GM19238 (cell line): Measurements from ENCODE around the gene FSTL1.

ENCODE experiments used
- DNase-seq: peaks from one replicate; pipeline ENCODE4 v3.0.0; 2011; ENCODE audit warnings: low spot score; ENCODE audit not compliant: insufficient read length

FSTL1 gene

DNA sequence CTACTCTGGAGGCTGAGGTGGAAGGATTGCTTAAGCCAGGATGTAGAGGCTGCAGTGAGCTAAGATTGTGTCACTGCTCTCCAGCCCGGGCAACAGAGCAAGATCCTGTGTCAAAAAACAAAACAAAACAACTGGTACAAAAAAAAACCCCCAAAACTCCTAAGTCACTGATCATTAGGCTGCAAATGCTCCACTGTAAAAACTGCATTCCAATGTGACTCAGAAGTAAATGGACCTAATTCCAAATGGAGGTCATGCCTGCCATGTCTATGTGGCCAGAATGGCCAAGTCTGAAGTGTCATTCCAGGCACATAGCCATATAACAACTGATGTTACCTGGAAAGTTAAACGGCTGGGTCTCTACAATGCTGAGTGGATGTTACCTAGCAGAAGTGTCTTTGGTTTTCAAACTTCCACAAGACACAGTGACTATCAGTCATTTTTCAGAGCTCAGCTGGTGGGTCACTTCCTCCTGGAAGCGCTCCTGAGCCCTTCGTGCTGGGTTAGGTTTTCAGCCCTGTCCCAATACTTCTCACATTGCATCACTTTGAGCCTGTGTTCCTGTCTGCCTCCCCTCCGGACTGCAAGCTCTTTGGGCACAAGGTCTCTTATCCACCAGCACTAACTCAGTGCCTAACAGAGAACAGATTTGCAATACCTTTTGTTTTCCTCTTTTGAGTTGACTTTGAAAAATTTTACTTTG, 10.6 kb downstream of the FSTL1 start:
- no peak for DNase-seq

DNA sequence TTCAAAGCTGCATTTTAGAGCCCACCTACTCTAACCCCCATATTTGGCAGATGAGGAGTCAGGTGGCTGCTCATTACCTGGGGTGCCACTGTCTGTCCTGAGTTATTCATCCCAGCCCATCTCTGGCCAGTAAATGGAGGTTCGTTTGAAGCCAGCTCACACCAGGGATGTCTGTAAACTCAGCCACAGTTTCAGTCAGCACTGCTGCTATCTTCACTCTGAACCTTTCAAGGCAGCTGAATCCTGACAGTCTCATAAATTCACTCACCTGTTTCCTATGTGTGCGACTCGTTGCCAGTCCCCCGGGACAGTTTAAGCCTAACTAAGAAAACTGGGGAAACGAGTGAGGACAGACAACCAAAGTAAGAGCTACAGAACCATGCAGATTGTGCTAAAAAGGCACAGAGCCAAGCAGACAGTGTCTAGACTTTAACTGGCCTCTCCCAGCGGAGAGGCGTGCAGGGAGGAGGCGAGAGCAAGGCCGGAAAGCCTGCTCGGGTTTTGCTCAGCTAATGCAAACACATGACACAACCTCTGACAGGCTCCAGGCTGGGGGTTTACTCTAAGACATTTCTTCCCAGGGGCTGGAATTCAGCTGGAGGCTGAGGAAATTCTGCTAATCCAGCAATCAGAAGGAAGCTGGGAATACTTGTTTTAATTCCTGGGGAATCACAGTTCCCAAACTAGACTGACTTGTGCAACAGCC, 12.0 kb downstream of the FSTL1 start:
- no peak for DNase-seq

DNA sequence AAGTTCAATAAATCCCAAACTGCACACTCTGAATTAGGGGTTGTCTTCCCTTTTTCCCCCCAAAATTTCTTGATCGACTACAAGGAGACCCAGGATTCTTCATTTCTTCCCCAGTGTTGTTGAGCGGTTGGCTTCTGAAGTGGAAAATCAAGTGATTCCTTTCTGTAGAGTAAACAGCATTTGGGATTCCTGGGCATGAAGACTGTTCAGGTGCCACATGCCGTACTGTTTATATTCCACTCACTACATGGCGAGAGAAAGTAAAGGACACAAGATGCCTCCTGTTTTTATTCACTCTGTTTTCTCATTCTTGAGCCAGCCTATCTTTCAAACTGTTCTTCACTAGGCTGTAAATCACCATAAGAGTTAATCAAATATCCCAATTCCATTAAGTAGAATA, 12.6 kb downstream of the FSTL1 start:
- no peak for DNase-seq

DNA sequence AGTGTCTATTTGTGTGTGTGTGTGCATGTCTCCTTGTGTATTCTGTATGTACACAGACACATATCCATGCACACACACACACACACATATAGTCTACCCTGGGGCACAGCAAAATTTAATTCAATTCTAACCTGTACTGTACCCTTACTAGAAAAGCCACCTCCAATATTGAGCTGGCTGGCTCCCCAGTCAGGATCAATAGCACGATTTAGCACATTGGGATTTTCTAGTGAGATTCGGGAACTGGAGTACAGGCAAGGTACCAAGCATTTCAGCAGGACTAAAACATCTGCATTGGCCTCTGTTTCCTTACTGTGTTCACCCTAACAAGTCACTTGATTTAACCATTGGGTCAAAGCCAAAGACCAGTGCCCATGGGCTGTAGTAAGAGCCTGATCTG, 13.2 kb downstream of the FSTL1 start:
- no peak for DNase-seq

DNA sequence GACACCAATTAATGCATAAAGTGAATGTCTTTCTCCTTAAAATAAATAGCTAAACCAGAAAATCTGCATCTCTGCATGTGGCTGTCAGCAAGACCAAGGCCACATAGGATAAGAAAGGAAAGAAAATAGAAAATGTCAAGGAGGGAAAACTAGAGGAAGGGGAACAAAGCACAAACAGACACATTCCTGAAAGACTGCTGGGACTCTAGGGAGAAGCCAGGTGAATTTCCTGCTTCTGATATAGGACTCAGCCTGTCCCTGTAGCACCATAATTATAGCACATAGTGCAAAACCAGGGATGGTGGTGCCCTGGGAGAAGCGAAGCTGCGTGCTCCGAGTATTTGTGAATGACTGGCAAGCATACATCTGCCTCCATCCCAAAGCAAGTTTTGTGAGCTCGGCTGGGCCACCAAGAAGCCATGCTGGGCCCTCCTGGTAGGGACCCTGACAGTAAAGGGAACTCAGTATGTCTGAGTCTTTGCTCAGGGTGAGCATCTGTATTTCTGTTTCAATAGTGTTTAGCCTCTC, 14.2 kb downstream of the FSTL1 start:
- DNase-seq: no peak

DNA sequence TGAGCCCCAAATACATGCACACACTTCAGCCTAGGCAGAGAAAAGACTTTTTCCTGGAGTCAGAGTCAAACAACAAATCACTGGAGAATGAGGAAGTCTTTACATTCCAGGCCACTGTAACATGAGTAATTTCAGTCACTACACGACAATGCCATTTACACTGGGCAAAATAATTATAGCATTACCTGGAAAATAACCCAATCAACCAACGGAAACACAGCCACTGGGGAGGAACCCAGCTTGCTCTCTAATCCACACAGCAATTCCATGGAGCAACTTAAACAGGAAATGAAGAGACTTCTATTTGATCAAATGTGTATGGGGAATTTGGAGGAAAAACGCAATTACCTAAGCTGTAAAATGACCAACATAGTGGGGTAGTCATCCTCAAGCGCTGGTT, 15.2 kb downstream of the FSTL1 start:
- DNase-seq: no peak

DNA sequence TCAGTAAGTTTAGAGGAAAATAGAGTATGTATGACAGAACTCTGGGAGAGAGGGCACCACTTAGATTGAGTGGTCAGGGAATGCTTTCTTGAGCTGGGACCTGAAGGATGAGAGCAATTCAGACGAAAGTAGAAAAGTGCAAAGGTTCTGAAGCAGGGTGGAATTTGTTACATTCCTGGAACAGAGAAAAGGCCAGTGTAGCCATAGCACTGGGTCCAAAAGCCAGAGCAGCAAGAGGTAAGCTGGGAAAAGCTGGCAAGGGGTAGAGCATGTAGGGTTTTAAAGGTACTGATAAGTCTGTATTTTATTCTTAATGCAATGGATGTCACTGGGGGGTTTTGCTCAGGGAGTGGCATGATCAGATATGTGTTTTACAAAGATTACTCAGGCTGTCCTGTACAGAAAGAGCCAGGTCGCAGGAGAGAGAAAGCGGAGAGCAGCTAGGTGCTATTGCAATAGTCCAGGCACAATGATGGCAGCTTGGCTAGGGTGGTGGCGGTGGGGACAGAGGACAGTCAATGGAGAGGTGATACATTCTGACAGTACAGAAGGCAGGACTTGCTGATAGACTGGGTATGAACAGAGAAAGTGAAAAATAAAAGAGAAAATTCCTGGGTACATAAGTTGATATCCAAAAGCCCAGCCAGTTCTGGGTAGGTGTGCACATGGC, 17.0 kb downstream of the FSTL1 start:
- no peak for DNase-seq

DNA sequence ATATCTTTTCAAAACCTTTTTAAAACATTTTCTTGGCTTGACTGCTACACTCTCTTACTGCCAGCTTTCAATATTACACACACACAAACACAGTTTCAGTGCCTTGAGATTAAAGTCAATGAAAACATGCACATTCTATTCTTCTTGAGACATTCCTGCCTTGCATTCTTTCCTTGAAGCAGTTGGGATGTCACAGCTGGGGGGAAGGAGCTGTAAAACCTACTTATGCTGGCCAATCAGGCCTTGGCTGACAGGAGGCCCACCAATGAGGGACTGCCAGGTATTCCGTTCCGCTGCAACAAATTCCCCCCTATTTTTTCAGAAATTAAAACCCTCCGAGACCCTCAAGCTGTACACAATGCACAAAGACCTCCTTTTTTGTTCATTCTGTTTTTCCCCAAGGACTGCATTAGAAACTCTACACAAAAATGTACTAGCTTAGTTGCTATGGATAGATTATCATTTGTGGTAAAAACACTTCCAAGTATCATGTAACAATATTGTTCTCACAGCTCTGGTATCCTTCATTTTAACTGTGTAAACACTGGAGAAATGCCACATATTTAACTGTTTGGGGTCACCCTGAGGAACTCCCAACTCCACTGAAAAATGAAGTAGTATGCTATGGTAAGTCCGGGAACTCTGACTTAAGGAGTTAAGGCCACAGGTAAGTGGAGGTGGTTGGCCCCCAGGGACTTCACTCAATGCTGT, 18.5 kb downstream of the FSTL1 start:
- no peak for DNase-seq

DNA sequence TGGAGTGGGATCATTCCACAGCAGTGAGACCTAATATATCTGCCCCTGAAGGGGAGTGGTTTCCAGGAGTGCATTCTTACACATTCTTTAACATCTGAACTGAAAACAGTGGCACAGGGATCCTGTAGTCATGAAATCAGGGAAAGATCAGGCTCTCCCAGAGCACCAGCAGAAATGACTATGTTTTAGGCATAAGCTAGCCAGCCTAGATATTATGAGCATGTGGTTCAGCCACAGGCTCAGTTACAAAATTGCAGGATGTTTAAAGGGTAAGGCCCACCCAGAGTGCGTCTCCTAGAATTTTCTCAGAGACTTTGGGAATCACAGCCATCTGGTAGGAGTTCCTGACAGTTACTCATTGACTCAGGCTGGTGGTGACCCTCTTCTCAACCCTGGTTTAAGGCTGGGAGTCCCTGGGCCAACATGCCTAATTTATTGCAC, 20.9 kb downstream of the FSTL1 start:
- no peak for DNase-seq

DNA sequence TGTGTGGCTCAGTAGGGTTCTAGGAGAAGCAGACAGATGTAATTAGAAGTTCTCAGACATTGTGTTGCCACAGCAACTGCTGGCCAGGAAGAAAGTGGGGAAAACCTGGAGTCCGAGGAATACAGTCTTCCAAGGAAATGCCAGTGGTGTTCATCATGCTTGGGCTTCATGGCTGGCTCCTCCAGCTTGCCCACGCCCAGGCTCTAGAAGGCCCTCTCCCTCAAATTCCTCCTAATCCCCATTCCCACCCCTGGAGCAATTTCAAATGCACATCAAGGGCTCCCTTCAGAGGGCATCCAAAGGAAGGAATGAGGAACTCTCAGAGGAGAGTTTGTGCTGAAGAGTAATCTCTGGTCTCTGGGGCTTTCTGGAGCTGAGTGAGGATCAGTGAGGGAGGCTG, 21.9 kb downstream of the FSTL1 start:
- no peak for DNase-seq

DNA sequence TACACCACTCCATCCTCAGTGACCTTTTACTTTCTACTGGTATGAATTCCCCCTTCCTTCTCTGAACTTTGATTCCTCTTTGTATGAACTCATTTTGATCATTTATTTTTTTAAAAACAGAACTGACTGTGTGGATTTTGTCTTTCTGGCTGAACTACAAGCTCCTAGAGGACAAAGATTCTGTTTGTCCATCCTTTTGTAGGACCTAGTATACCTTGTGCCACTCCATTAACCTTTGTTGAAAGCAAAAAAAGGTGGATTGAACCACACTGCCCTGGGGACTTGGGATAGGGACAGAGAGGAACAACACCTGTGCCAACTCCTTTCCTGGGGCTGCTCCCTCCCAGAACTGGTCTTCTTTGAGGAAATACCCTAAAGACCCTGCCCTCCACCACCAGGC, 23.6 kb downstream of the FSTL1 start:
- no peak for DNase-seq

DNA sequence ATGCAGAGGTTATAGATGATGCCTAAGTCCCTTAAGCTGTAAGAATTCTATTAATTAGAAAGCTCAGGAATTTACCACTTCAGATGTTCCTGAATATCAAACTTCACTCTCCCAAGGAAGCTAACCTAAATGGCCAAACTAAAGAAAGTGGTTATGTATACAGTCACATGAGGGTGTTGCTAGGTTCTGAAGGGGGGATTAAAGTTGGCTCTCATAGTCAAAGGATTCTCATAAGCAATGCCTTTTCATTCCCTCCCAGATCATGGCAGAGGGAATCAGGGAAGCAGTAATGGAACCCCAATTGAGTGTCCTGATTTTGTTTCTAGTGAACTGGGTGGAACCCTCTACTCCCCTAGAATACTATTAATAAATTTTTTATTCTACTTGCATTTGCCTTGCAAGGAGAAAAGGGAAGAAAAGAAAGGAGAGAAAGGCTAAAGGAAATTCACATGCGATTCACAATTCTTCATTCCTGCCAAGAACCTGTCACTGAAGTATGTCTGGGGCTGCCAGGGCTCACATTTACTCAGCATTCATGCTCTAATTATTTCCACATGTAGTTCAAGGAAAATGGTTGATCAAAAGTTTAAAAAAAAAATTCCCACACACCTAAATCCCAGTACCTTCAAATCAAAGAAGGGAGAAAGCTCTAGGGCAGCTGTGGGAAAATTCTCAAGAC, 25.1 kb downstream of the FSTL1 start:
- DNase-seq: no peak

DNA sequence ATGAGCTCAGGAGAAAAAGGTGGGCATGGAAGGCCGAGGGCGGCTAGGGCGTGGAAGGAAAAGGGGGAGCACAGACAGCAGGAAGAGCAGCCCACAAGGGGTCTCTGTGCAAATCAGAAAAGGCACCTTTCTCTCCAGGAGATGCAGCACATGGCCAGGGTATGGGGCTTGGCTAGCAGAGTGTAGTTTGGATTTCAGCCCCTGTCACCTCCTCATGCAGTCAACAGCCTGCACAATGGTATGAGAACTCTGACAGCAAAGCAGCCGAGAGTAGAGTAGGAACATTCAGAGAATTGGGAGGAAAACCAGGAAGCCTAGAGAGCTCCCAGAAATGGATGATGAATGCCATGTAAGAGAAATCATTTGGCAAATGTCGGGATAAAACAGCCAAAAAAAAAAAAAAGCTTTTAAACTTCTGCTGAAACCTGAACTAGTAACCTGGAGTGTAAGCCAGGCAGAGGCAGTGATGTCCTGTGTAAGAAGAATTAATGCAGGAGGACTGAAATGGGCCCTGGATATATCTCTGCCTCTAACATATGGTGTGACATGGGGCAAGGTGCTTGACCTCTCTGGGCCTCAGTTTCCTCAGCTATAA, 25.7 kb downstream of the FSTL1 start:
- no peak for DNase-seq

DNA sequence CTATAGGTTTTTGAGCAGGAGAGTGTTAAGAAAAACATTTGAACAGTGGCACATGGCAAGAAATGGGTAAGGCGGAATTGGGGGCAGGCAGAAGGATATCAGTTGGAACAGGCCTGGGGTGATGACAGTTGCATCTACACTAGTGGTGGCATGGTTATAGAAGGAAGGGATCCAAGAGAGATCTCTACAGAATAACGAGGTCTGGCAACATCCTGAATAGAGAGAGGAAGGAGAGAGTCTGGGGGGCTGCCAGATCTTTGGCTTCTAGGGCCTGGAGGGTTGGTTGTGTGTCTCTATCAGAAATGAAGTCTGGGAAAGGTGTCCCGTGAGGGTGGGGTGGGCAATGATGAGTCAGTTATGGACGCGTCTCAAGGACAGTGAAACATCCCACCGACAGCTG, 26.3 kb downstream of the FSTL1 start:
- no peak for DNase-seq

DNA sequence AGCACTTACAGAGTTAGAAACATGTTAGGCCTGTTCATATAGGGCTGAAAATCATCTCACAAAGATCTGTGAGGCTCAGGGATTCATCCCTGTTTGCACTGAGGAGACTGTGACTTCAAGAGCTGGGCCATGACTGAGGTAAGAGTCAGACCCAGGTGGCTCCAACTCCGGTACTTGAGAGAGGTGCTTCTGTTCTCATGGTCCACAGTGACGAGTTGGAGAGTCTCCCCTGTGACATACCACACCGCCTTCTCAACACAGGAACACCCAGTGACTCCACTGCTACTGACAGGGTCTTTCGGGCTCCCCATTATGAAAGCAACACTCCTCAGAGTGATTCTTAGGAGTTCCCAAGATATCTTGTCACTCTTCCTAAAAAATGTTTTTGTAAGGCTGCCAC, 27.4 kb downstream of the FSTL1 start:
- no peak for DNase-seq

DNA sequence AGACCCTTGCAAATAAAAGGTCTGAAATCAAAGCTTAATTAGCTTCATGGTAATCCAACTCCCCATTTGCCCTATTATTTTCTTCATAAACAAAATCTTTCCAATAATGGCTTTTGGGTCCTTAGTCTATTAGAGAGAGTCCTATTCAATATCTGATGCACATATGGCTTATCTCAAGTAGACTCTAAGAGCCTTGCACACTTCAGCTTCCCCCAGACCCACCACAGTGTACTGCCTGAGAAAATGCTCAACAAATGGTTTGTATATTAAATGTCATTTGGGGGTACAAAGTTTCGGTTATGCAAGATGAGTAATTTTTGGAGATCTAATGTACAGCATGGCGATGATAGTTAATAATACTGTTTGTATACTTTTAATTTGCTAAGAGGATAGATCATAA, 28.9 kb downstream of the FSTL1 start:
- no peak for DNase-seq

DNA sequence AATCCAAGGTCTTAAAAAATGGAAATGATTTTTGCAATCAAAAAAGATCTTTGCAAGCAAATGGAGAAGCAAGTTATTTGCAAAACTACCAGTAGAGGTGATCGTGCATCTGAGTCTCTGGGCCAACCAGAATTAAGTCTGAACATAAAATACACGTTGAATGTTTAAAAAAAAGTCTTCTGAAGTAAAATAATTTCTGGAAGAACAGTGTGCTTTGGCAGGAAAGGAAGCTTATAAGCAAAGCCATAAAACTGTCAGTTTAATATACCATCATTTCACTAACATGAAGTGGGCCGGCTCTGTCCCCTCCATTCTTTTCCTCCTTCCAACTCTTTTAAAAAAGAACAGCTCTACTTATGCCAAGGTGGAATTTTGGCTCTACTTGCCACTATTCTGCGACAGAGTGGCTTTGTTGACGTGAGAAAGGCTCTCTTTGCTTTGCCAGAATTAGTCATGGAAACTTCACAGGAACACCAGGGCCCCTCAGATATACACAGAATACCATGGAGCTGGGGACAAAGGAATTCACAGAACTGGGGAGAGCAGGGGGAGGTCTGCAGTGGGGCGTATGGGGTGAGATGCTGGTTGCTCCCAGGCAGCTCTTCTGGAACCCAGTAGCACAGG, 29.8 kb downstream of the FSTL1 start:
- DNase-seq: no peak

DNA sequence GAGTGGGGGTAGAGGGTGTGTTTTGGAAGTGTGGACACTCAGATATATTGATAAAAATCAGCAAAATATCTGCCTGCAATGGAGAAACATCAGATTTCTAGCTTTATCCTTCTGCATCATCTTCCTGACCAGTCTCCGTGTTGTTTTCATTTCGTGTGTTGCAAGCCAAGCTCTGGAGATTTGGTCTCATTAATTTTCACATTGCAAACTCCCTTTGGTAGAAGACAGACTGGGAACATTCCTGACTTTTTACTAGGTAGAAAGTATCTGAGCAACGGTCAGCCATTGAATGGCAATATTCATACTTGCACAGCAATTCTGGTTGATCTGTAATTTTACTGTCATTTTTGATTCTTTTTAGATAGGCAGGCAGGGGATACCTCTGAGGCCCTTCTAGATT, 30.4 kb downstream of the FSTL1 start:
- DNase-seq: no peak

DNA sequence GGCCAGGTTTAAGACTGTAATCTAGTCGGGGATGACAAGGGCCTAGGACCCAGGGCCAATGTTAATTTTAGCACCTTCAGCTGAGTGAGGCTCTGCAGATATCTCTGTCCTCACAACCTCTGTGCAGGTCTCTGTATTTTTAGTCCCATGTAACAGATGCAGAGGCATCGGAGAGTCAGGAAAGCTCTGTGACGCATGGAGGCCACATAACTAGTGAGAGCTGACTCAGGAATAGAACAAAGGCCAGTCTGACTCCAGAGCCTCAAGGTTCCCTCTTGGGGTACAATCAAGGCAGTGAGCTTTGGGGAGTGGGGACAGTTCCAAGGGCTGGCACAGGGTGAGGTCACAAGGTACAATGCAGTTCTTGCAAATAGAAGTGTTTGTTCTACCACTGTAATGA, 31.0 kb downstream of the FSTL1 start:
- DNase-seq: no peak

DNA sequence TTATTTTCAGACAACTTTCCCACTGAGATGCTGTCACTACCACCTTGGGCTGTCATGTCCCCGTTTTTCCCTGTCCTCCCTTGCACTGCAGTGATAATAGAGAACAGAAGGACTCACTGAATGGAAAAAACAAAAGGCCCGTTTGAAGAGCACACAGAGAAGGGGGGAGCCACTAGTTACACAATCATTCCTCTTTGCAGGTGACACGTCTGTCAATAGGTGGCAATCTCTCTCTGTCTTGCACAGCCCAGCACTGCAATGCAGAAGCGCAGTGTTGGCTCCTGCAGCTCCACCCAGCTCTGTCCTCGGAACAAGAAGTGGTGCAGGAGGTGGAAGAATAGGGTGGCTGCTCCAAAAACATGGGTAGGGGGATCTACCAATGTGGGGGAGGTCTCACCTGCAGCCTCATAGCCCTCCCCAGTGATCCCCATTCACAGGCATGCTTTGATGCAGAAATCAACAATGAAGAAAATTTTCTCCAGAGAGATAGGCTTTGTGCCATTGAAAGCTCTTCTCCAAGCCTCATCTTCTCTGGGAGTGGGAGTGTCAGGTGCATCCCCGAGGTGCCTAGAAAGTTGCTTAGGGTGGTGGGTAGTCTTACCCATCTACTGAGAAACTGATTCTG, 31.8 kb downstream of the FSTL1 start:
- peak; percentile 39 for DNase-seq
